AG09309 (cell line): Measurements from ENCODE around the gene ACOXL.
A peak's percentile ranks its signal among the peaks of the same experiment; 100 is the strongest.

Source experiments
- DNase-seq: peaks from one replicate; pipeline ENCODE4 v3.0.0-alpha.2; 2010; ENCODE audit warnings: low read depth
- H3K4me3 ChIP-seq: 2 replicates; pipeline ENCODE4 v1.5.1; 2011; ENCODE audit warnings: mild to moderate bottlenecking, low read depth, low read length, moderate library complexity; ENCODE audit not compliant: control insufficient read depth
- CTCF ChIP-seq: IDR thresholded peaks from 2 replicates; pipeline ENCODE4 v1.5.1; 2011; ENCODE audit warnings: mild to moderate bottlenecking, low read depth, low read length, inconsistent platforms; ENCODE audit not compliant: insufficient read depth, control insufficient read depth; ENCODE audit errors: missing control alignments

The ACOXL gene

GRCh38 chr2:110759411-110759810 is 27.0 kb downstream of the ACOXL start:
- no peak overlapping the region for H3K4me3 ChIP-seq
- no peak for DNase-seq
- TF ChIP-seq CTCF = no peak

- TF ChIP-seq CTCF = no peak
Observed at GRCh38 chr2:110764931-110765330, 32.6 kb downstream of the ACOXL start.

DNA sequence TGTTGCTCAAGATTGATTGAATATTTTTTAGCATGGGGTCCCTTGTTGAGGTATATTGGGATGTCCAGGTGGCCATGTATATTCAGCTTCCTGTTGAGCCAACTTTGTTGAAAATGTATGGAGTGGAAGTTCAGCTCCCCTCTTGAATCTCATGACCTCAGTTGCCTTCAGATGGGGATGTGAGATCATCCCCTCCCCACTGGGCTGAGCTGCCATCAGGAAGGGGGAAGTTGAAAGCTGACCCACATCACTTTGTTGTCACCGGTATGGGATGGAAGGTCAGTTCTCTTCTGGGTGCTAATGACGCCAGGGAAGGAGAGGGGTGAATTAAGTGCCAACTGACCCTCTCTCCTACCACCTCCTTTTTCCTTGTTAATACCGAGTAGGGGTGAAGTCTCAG is 33.9 kb downstream of the ACOXL start:
- no peak for DNase-seq
- H3K4me3 ChIP-seq = no peak overlapping the region
- no peak for TF ChIP-seq CTCF

More at GRCh38 chr2:110764931-110765330, 32.6 kb downstream of the ACOXL start:
- no peak overlapping the region for H3K4me3 ChIP-seq
- DNase-seq = no peak

GRCh38 chr2:110768591-110768990 is 36.2 kb downstream of the ACOXL start:
- DNase-seq = no peak
- no peak overlapping the region for H3K4me3 ChIP-seq
- no peak for TF ChIP-seq CTCF

DNA sequence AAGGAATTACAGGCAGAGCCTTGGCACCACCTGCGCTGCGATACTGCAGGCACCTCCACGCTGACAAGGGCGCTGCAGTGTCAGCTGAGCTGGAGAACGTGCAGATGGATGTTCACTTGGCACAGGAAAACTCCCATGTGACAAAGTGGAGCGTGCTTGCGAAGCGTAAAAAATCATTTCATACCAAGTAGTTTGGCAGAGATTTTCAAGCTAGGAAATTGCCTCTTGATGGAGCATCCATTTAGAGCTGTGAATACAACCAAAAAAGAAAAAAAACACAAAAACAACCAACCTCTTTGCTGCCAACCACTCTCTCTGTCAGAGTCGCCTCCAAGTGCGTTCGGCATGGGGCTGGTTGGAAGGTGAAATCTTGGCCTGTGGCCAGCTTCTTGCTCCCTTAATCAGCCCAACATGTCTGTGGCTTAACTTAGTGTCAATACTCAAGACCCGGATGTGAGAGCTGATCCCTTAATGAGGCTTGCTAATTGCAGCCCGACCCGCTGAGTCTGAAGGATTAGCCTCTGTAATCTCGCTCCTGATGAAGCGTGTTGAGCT is 38.1 kb downstream of the ACOXL start:
- TF ChIP-seq CTCF = no peak
- no peak overlapping the region for H3K4me3 ChIP-seq
- no peak for DNase-seq

GRCh38 chr2:110770959-110771431 is 38.6 kb downstream of the ACOXL start:
- no peak overlapping the region for H3K4me3 ChIP-seq
- TF ChIP-seq CTCF = no peak
- peak; percentile 20 for DNase-seq

GRCh38 chr2:110771547-110772382 is 39.4 kb downstream of the ACOXL start:
- no peak for DNase-seq
- TF ChIP-seq CTCF = no peak

More at GRCh38 chr2:110771547-110772382, 39.4 kb downstream of the ACOXL start:
- H3K4me3 ChIP-seq = no peak overlapping the region
